Astrocyte (in vitro differentiated cells and primary cell): ENCODE measurements around the gene LCK. TPM values are rescaled to one million over a fixed set of nuclear protein-coding genes. Genes with fewer than 3 reads are reported as not detected.

Source experiments
- DNase-seq: peaks from one replicate; pipeline ENCODE4 v3.0.0-alpha.2; 2010; ENCODE audit warnings: low read depth
- FAIRE-seq: peaks from 2 replicates; lab custom pipeline; 2011; peaks lifted over from hg19 to GRCh38; lab: Jason Lieb, UNC
- H2AFZ ChIP-seq: 2 replicates; pipeline ENCODE4 v1.6.0; 2012; ENCODE audit warnings: low read depth, low read length, inconsistent platforms
- H3K27ac ChIP-seq: 2 replicates; pipeline ENCODE4 v1.5.1; 2011; ENCODE audit warnings: low read depth, low read length, inconsistent platforms
- H3K27me3 ChIP-seq: 2 replicates; pipeline ENCODE4 v1.6.0; 2011; ENCODE audit warnings: low read length, inconsistent platforms; ENCODE audit not compliant: insufficient read depth
- H3K36me3 ChIP-seq: 2 replicates; pipeline ENCODE4 v1.5.1; 2011; ENCODE audit warnings: low read length, inconsistent platforms; ENCODE audit not compliant: insufficient read depth
- H3K4me1 ChIP-seq: 2 replicates; pipeline ENCODE4 v1.5.1; 2011; ENCODE audit warnings: low read length, inconsistent platforms; ENCODE audit not compliant: insufficient read depth
- H3K4me2 ChIP-seq: 2 replicates; pipeline ENCODE4 v1.6.0; 2012; ENCODE audit warnings: low read length, inconsistent platforms
- H3K4me3 ChIP-seq: 2 replicates; pipeline ENCODE4 v1.5.1; 2011; ENCODE audit warnings: low read depth, mild to moderate bottlenecking, low read length, inconsistent platforms; ENCODE audit not compliant: insufficient read depth
- H3K79me2 ChIP-seq: 2 replicates; pipeline ENCODE4 v1.6.0; 2012; ENCODE audit warnings: mild to moderate bottlenecking, low read length, inconsistent platforms; ENCODE audit not compliant: insufficient read depth
- H3K9ac ChIP-seq: 2 replicates; pipeline ENCODE4 v1.6.0; 2012; ENCODE audit warnings: mild to moderate bottlenecking, low read length, inconsistent platforms
- H3K9me3 ChIP-seq: 2 replicates; pipeline ENCODE4 v1.5.1; 2012; ENCODE audit warnings: low read depth, mild to moderate bottlenecking, low read length, inconsistent platforms; ENCODE audit not compliant: insufficient read depth
- H4K20me1 ChIP-seq: 2 replicates; pipeline ENCODE4 v1.6.0; 2012; ENCODE audit warnings: low read length, inconsistent platforms; ENCODE audit not compliant: insufficient read depth
- H3K27ac Mint-ChIP-seq: one replicate; pipeline ENCODE4 v1.8.0; 2021; ENCODE audit warnings: mild to moderate bottlenecking, mixed read lengths; ENCODE audit not compliant: unreplicated experiment
- H3K27me3 Mint-ChIP-seq: one replicate; pipeline ENCODE4 v1.8.0; 2021; ENCODE audit warnings: low read depth, mixed read lengths; ENCODE audit not compliant: unreplicated experiment
- H3K36me3 Mint-ChIP-seq: one replicate; pipeline ENCODE4 v1.8.0; 2021; ENCODE audit warnings: low read depth, mixed read lengths; ENCODE audit not compliant: unreplicated experiment
- H3K4me1 Mint-ChIP-seq: one replicate; pipeline ENCODE4 v1.8.0; 2021; ENCODE audit warnings: low read depth, mixed read lengths; ENCODE audit not compliant: unreplicated experiment
- H3K4me3 Mint-ChIP-seq: one replicate; pipeline ENCODE4 v1.8.0; 2021; ENCODE audit warnings: mild to moderate bottlenecking, moderate library complexity, mixed read lengths; ENCODE audit not compliant: unreplicated experiment
- H3K9me3 Mint-ChIP-seq: one replicate; pipeline ENCODE4 v1.8.0; 2021; ENCODE audit warnings: mild to moderate bottlenecking, mixed read lengths; ENCODE audit not compliant: unreplicated experiment
- CTCF ChIP-seq: IDR thresholded peaks from 2 replicates; pipeline ENCODE4 v1.5.1; 2011; ENCODE audit warnings: low read depth, mild to moderate bottlenecking, inconsistent platforms, low read length, moderate library complexity; ENCODE audit not compliant: insufficient read depth
- EZH2 ChIP-seq: IDR thresholded peaks from 2 replicates; pipeline ENCODE4 v1.6.1; 2012; ENCODE audit warnings: mild to moderate bottlenecking, low read length, inconsistent platforms; ENCODE audit not compliant: insufficient read depth
- total RNA-seq: library from RNA; stranded (reverse); gene quantifications from 2 replicates; pipeline ENCODE4 v1.2.1, GENCODE V29; 2021

Gene LCK
- total RNA-seq, 1 donor from 2014 or later: 0.30 TPM

- TF ChIP-seq CTCF (no peak), EZH2 (no peak)
- DNase-seq (no peak), FAIRE-seq (no peak)
- peaks cover 2% of the 10 kb centered on the region for H3K4me1 Mint-ChIP-seq
- H3K27ac ChIP-seq: no peak overlapping the region
- no peak overlapping the region for H3K9ac ChIP-seq
- no peaks in the 10 kb centered on the region for H3K9me3 ChIP-seq
- no peak overlapping the region for H2AFZ ChIP-seq
- no peak overlapping the region for H3K27ac Mint-ChIP-seq
- H3K79me2 ChIP-seq: no peaks in the 10 kb centered on the region
- no peak overlapping the region for H3K4me2 ChIP-seq
- peaks cover 16% of the 10 kb centered on the region for H3K27me3 Mint-ChIP-seq
- H3K4me1 ChIP-seq: no peaks in the 10 kb centered on the region
- no peak overlapping the region for H3K4me3 Mint-ChIP-seq
- no peaks in the 10 kb centered on the region for H3K9me3 Mint-ChIP-seq
- H3K36me3 Mint-ChIP-seq: no peaks in the 10 kb centered on the region
- H4K20me1 ChIP-seq: no peaks in the 10 kb centered on the region
- H3K27me3 ChIP-seq: no peaks in the 10 kb centered on the region
- H3K36me3 ChIP-seq: no peaks in the 10 kb centered on the region
- H3K4me3 ChIP-seq: no peak overlapping the region
These were observed 4.3 kb downstream of the LCK start for GRCh38 chr1:32255072-32256071.

GRCh38 chr1:32256473-32257226, 5.6 kb downstream of the LCK start:
- H3K9me3 ChIP-seq: no peaks in the 10 kb centered on the region
- Mint-ChIP-seq H3K36me3 (no peaks in the 10 kb centered on the region), H3K27me3 (peaks cover 16% of the 10 kb centered on the region), H3K27ac (no peak overlapping the region), H3K9me3 (no peaks in the 10 kb centered on the region), H3K4me3 (no peak overlapping the region), H3K4me1 (no peaks in the 10 kb centered on the region)
- H3K4me2 ChIP-seq: no peak overlapping the region
- no peaks in the 10 kb centered on the region for H3K27me3 ChIP-seq
- FAIRE-seq: no peak
- no peaks in the 10 kb centered on the region for H4K20me1 ChIP-seq
- no peaks in the 10 kb centered on the region for H3K36me3 ChIP-seq
- no peaks in the 10 kb centered on the region for H3K79me2 ChIP-seq
- H2AFZ ChIP-seq: no peak overlapping the region
- no peak for DNase-seq
- H3K4me1 ChIP-seq: no peaks in the 10 kb centered on the region
- TF ChIP-seq EZH2 (no peak), CTCF (no peak)
- H3K27ac ChIP-seq: no peak overlapping the region
- H3K9ac ChIP-seq: no peak overlapping the region
- no peak overlapping the region for H3K4me3 ChIP-seq
